Skin of body (tissue), 2 donors: Measurements from ENCODE around the gene DNM3. TPM values are rescaled to one million over a fixed set of nuclear protein-coding genes. Genes with fewer than 3 reads are reported as not detected.
A peak's percentile ranks its signal among the peaks of the same experiment; 100 is the strongest.

ENCODE experiments used
- DNase-seq: peaks from one replicate; lab custom pipeline; 2025; lab: John Stamatoyannopoulos, UW
- total RNA-seq: library from RNA; depleted of rRNA; stranded (reverse); fragments of >200 nt; gene quantifications from one replicate; pipeline ENCODE4 v1.2.3, GENCODE V29; 2014

DNM3 gene
- total RNA-seq, 1 donor from 2014 or later: 5.2 TPM

DNA sequence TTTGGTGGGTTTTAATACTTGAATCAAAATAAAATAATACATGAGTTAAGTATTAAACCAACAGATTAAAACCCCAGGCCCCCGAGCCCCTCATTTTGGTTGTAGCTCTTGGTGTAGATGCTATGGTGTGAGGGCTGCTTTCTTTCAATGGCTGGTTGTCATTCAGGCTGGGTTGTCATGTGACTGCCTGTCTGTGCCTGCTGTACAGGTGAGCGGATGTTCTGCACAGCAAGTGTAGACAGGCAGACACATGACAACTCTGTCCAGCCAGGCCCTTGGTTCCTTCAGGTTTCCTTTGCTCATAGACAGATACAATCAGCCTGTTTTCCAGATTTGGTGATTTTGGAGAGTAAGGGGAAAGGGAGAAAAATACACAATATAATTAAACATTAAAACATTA, 297.3 kb downstream of the DNM3 start:
- DNase-seq: no peak

DNA sequence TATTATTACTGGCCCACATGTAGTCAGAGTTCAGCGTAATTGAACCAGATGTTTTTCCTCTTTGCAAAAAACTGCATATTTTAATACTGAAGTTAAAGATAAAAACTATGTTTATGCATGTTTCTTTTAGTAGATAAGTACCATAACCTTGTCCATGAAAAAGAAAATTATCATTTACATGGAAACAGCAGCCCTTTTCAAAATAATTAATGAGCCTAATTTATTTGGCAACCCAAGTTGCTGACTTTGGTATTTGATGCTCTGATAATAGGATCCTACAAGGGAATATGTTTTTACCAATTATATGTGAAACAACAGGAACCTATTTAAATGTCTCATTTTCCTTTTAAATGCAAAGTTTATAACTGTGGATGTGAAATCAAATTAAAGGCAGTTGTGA, 297.9 kb downstream of the DNM3 start:
- DNase-seq: peak; percentile 41

DNA sequence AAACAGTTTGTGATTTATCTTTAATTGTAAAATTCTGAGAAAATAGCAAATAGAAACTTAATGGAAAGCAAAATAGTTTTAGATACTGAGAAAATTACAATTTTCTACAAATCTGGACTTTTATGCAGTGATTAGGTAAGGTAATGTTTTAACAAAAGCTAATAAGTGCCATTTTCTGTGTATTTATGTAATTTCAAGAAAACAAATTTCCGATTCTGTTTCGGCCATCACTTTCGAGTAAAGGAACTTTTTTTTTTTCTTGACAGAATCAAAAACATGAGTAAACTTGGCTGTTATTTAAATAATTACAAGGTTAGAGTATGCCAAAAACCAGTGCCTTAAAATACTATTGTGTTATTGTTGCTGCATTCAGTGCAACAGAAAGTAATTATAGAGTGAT, 298.8 kb downstream of the DNM3 start:
- DNase-seq: no peak

DNA sequence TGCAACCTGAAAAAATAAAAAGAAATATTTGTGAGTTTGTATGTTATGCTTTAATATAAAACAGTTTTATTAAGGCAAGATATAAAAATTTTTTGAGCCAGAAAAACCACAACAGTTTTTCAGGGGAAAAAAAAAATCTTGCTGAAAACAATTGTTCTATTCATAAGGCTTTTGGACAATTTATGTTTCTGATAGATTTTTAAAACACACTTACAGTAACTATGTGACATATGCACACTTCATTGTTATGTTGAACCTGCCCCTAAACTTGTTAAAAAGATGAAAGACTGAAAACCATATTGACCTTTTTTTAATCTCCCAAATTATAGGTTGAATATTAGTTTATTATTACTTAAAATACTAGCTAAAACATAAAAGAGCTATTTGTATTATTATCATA, 299.3 kb downstream of the DNM3 start:
- DNase-seq: no peak

DNA sequence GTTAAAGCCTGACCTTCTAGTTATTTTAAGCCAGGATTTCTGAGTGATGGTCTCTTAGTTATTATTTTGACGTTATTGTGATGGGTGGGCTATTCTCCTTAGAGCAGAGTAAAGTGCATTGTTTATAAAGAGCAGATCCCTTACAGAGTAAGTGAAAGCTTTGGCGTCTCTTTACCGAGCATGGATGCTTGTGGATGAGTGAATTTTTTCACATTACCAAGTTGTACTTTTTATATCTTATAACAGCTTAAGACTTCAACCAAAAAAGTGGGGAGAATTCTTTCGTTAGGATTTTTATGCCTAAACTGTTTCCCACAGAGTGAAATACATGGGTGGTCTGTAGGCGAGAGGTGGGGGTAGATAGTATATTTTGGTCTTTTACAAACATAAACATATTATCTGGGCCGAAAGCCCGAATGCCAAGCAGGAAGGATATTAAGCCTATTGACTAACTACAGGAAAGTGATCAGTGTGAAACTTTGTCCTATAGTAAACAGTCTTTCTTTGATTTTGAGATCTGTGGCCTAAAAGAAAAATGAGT, 300.1 kb downstream of the DNM3 start:
- peak; percentile 62 for DNase-seq

DNA sequence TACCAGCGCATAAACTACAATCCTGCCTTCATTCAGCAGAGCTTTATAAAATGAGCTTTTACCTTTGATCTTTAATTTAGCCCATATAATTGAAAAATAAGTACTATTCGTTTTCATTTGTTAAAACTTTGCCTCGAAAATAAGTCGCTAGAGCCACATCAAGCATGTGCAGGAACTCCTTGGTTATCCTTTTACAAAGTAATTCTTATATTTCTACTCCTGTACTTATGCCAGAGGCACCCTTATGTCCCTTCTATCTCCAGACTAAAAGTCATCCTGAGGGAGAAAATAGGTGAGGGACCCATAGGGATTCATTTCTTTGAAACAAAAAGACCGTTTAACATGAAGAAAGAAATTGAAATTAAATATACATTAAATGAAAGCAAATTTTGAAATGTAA, 301.0 kb downstream of the DNM3 start:
- DNase-seq: peak; percentile 43

DNA sequence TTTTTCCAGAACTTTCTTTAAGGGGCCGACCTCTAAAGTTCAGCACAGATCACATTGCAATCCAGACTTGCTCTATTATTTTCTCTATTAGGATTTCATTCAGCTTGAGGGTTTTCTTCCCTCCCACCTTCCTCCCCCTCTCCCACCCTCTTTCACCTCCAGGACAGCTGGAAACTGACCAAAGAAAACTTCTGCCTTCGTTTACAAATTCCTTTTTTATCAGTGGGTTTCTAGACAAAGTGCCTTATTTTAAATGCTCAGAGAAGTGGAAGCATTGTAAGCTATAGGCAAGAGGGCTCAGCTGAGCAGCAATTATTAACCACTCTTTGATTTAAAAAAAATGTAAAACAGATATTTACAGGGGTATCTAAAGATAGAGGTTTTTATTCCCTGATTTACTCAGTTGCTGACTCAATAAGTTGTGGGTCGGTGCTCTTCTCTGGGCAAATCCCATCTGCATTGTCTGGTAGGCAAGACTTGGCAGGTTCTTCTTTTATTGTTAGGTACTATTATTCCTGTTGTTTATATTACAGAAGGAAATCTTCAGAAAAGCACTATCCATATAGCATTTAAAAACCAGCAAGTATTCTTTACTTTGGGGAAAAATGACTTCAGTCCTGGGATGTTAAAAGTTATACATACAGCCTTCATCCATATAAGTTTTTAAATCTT, 302.2 kb downstream of the DNM3 start:
- DNase-seq: peak; percentile 42

DNA sequence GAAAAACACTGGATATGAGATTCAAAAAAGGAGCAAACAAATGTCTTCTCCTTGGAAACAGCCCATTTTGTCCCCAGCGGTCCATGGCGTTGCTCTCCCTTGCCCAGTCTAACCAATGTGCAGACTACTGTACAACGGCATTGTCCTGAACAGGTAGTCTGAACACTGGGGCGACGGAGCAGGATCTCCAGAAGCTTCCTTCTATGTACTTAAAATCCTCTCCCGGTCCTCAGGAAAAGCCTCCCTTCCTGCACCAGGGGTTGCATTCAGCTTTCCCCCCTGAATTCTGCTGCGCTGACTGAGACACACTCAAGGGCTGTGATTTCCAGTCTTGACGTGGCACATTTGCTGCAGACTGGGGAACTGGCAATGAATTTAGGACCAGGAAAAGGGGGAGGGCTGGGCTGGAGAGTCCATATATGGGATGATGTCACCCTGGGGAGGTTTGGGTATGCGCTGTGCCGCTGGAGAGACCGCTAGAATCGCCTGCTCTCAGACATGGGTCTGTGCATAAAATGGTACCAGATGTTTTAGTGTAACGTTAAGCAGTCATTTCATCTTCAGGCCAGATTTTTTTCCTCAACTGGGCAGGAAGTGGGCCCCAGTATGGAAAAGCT, 303.3 kb downstream of the DNM3 start:
- DNase-seq: peak; percentile 100

DNA sequence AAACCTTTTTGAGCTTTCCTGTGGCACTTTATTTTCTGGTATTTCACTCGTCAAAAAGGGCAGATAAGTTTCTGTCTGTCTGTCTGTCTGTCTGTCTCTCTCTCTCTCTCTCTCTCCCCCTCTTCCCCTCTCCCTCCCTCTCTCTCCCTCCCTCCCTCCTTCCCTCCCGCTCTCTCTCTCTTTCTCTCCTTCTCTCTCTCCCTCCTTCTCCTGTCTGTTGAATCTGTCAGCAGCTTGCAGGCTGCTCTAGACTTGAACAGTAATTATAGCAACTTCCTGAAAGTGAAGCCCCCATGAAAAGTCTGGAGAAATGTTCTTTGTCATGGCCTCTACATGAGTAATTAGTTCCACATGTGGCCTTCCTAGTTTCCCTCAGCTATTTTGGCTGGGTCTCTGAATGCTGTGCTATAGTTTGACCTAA, 303.9 kb downstream of the DNM3 start:
- DNase-seq: peak; percentile 95

DNA sequence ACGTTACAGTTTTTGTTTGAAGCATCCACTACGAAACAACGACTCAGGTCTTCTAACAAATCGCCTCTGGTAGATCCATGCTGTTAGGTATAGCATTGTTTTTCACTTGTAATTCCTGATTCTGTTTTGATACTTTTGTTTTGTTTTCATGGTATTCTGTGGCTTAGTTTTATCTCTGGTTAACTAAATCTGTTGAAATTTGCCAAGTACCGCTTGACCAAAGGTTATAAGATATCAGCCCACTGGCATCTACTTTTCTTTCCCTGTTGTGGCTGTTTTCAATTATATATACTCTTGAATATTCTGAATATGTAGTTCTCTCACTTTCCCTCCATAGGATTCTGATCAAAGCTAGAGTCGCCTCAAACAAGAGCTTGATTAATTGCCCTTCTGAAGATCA, 304.4 kb downstream of the DNM3 start:
- no peak for DNase-seq

DNA sequence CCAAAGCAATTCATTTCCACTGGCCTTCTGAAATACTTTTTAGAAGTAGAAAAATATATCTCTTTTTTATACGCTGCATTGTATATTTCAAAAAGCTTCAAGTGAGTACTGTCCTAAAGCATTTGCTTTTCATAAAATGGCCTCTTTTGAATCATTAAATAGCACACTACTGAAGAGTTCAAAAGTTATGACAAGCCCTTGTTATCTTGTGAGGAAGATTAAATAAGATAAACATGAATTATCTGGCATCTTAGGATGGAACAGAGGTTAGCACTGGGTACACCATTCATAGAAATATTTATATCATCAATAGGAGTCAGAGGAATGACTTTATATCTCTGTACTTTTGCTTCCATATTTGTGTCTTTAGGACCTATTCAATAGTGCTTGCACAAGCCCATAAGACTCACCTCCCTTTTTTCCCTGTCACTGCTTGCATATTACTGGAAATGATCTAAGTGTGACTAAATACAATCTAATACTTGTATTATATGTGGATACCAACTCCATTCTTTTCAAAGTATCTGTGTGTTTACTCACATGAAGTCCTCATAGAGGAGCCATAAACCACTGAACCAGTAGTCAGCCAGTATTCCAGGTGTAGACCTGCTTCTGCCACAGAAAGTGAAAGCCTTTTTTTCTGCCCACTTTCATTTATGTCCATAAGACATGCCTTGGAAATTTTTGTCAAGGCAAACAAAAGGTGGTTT, 305.0 kb downstream of the DNM3 start:
- DNase-seq: no peak

DNA sequence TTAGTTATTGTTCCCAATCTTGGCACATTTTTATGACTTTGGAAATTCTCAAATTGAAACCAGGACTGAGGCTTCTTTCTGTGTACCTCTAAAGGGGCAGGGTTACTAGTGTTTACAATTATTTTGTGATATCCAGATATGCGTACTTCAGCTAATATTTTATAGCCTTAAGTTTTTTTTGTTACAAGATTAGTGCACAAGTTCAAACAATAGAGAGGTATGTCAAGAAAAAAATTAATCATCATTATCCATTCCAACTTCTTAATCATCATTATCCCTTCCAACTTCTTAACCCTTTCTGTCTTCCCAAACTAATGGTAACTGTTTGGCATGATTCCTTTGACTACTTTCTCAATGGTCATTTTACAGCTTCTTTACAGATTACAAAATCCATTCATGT, 306.2 kb downstream of the DNM3 start:
- DNase-seq: no peak

DNA sequence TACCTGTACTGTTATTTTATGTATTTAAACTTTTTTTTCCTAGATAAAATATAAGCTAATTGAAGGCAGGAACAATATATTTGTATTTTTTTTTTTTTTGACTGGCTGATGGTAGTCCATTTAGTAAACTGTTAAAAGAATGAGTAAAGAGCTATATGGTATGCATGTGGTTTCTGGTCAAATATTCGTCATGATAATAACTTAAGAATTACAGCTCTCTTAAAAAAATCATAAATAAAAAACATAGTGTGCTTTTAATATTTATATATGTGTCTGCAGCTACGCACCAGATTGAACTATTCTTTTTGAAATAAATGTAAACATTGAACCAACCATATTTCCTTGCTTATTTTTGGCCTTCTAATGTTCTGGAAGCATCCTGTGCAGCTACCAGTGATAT, 306.9 kb downstream of the DNM3 start:
- no peak for DNase-seq

DNA sequence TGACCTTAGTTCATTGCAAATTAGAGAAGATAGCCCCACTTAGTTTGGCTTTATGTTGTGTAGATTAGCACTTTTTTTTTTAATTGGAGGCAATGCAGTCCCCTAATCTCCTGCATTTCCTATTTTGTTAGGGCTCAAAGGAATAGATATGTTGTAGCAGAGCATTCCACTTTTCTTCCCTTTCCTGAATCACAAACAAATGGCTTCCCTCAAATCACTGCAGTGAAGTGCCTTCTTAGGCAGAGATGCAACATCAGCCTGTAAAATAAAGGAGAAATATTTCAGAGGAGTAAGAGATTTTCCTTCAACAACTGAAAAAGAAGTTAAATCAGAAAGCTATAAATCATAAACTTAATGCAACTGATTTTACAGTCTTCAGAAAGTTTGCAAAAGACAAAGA, 307.4 kb downstream of the DNM3 start:
- DNase-seq: no peak

DNA sequence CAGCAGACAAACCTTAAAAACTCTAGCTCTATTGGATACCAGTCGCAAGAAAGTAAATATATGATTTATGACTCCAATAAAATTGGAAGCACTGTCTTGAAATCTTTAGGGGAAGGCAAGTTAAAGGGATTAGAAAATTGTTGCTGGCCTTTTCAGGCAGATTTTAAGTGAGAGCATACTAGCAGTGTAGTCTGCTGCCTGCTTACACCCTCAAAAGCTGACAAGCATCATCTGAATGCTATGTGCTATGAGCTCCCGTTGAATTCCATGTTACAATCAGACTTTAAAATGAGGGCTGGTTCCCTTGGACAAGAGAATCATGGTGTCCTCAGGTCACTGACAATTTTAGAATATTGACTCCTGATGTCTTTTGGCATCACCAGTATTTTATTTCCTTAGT, 308.0 kb downstream of the DNM3 start:
- peak; percentile 42 for DNase-seq

DNA sequence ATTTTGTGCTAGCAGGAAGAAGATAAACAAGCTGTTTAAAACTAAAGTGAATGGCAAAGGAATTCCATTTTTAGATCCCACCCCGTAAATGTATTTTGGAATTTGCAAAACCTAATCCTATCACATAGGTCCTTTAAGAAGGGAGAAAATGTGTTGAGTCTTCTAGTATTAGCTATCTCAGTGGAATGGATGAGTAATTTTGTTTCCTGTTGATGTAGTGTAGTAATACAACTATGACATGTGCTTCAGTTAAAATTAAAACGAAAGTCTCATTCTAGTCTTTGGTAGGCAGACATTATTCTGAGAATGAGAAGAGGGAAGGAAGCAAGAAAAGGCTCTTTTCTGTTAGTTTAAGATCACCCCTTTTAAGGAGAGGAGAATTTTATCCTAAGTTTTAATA, 313.3 kb downstream of the DNM3 start:
- DNase-seq: peak; percentile 96

DNA sequence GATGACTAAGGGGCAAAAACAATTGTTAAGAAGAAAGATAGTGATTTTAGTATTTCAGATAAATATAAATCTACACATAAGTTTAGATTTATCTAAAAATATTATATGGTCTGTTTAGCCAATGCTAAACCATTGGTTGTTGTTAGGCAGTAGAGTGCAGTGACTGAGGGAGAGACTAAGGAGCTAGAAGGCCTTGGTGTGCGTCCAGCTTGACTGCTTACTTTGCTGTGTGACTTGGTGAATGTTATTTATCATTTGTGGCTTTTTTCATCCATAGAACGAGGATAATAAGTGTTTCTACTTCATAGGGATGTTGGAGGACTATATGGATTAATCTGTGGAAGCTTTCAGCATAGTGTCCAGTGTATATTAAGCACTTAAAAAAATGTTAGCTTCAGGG, 314.5 kb downstream of the DNM3 start:
- no peak for DNase-seq

DNA sequence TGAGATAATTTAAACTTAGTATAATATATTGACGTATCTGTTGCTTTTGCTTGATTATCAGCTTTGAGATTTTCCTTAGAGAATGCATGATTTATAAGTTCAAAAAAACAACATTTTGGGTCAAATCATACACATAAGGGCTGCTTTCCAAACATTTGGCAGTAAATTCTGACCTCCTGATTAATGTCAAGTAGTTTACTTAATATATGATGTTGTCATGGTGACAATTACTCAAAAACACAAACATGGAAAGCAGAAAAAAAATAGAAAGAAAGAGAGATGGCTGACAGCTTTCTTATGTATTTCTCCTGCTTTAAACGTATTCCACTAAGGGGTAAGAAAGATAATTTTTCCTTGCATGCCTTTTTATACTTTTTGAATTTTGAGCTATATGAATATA, 320.9 kb downstream of the DNM3 start:
- peak; percentile 94 for DNase-seq

DNA sequence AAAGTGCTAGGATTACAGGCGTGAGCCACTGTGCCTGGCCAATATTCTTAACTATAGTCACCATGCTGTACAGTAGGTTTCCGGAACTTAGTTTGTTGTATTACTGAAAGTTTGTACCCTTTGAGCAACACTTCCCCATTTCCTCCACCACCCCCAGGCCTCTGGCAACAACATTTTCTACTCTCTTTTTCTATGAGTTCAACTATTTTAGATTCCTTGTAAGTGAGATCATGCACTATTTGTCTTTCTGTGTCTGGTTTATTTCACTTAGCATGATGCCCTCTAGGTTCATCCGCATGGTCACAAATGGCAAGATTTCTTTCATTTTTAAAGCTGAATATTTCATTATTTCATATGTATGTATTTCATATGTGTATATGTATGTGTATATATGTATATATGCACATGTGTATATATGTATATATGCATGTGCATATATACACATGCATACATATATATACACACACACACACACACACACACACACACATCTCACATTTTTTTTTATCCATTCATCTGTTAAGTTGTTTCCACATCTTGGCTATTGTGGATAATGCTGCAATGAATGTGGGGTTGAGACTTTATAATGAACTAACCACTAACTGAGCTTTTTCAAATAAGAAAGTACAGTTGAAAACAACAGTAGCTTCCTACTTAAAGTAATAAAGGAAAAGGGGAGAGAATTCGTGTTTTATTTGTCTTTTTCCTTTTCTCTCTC, 322.4 kb downstream of the DNM3 start:
- no peak for DNase-seq

DNA sequence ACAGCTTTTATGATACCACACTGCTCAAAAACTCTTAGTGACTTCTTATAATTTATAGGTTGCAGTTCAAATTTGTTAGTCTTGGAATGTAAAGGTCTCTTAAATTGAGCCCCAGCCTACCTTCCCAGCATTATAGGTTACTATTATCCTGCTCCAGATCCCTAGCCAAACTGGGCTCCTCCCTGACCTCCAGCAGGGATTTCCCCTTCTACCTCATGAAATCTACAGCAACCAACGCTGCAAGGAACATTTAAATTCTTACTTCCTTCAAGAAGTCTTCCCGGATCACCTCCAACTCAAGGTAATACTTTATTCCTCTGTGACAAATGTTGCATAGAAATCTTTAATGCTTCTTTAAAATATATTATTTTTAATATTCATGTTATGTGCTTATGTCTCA, 324.1 kb downstream of the DNM3 start:
- DNase-seq: no peak

DNA sequence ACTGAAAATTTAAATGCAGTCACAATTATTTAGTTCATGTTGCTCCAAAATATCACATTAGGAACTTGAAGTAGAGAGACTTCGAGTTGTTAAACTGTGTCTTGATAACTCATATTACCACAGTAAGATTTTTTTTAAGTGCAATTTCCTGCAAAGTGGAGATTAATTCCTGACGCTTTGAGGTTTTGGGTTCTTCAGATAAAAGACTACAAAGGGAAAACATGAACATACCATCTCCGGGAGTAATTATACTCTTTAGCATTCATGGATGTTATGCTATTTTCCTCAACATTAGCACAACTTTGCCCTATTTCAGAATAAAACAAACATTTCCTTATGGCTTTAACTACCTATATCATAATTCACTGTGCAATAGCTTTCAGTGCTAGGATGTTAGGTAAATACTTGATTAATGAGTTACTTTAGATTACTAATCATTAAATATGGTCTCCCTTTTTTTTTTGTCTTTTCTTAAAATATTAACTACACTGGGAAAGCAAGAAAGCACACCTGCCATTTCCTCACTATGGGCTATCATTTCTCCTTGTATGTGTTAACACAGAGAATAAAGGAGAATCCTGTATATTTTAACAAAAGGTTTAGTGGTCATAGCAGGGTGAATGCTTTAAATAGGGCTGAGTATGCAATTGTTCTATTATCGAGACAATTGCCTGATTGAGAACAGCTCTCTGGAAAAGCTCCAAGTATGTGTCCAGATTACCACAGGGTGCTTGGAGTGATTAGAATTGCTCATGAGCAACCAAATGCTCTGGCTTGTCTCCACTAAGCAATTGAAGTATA, 326.7 kb downstream of the DNM3 start:
- peak; percentile 93 for DNase-seq
